NB4 (cell line): ENCODE results near the gene RSF1.
A peak's percentile ranks its signal among the peaks of the same experiment; 100 is the strongest.
"Not testable (repeated sequence)": the region's sequence is repeated elsewhere in the genome, so short reads cannot be mapped to it uniquely, and the experiment has no call there.

Source experiments
- DNase-seq: peaks from one replicate; pipeline ENCODE4 v3.0.0; 2010; ENCODE audit warnings: low read depth
- H3K4me3 ChIP-seq: one replicate; pipeline ENCODE4 v1.5.1; 2011; ENCODE audit warnings: mild to moderate bottlenecking, low read depth, low read length, moderate library complexity
- CTCF ChIP-seq: IDR thresholded peaks from one replicate; pipeline ENCODE4 v1.5.1; 2012; ENCODE audit warnings: low read depth, low read length
- MYC ChIP-seq: IDR thresholded peaks from 2 replicates; pipeline ENCODE4 v1.6.1; 2011; ENCODE audit warnings: low read depth, low read length
- POLR2A ChIP-seq: IDR thresholded peaks from 2 replicates; pipeline ENCODE4 v1.6.1; 2011; ENCODE audit warnings: mild to moderate bottlenecking; ENCODE audit not compliant: insufficient read length; ENCODE audit errors: extremely low read depth
- TF ChIP-seq, protein P1 (sequence below): IDR thresholded peaks from 2 replicates; pipeline ENCODE4 v1.6.1; 2011; ENCODE audit warnings: low read depth, low read length

RSF1 gene, protein sequence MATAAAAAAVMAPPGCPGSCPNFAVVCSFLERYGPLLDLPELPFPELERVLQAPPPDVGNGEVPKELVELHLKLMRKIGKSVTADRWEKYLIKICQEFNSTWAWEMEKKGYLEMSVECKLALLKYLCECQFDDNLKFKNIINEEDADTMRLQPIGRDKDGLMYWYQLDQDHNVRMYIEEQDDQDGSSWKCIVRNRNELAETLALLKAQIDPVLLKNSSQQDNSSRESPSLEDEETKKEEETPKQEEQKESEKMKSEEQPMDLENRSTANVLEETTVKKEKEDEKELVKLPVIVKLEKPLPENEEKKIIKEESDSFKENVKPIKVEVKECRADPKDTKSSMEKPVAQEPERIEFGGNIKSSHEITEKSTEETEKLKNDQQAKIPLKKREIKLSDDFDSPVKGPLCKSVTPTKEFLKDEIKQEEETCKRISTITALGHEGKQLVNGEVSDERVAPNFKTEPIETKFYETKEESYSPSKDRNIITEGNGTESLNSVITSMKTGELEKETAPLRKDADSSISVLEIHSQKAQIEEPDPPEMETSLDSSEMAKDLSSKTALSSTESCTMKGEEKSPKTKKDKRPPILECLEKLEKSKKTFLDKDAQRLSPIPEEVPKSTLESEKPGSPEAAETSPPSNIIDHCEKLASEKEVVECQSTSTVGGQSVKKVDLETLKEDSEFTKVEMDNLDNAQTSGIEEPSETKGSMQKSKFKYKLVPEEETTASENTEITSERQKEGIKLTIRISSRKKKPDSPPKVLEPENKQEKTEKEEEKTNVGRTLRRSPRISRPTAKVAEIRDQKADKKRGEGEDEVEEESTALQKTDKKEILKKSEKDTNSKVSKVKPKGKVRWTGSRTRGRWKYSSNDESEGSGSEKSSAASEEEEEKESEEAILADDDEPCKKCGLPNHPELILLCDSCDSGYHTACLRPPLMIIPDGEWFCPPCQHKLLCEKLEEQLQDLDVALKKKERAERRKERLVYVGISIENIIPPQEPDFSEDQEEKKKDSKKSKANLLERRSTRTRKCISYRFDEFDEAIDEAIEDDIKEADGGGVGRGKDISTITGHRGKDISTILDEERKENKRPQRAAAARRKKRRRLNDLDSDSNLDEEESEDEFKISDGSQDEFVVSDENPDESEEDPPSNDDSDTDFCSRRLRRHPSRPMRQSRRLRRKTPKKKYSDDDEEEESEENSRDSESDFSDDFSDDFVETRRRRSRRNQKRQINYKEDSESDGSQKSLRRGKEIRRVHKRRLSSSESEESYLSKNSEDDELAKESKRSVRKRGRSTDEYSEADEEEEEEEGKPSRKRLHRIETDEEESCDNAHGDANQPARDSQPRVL (N-terminal part only)

DNA sequence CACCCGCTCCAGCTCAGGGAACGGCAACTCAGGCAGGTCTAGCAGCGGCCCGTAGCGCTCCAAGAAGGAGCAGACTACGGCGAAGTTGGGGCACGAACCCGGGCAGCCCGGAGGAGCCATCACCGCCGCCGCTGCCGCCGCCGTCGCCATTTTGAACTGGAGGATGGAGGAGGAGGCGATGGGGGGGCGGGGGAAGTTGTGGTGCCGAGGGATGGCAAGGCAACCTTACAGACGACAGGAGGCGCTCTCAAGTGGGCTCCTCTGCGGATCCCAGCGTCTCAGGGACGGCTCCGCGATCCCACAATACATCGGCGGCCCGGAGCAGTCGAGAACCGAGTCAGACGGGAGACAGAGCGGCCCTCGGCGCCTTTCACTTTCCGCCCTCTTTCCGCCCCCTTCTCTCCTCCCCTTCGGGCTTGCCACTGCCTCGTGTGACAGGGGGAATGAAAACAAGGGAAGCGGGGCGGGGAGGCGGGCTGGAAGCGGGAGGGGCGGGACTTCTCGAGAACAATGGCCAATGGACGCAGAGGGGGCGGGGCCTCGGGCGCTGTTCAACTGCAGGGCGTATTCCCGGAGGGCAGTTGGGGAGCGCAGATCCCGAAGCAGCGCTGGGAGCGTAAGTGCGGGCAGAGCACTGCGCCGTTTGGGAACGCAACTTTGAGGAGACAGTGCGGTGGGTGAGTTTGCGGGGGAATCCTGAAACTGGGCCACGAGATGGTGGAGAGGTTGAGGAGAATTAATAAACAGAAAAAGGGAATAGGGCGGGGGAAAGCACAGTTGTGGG, at the start of gene RSF1, which contains the start of gene AAMDC:
TSS of gene RSF1 (minus strand) at position 158 of the 784 bp plus-strand sequence. CDS start at position 150, 8 bp downstream.
TSS of gene AAMDC (plus strand) at position 580 of the 784 bp plus-strand sequence. CDS start 21,353 bp downstream, outside the sequence.
- peak within 1 kb of the TSS; percentile 90 for H3K4me3 ChIP-seq
- peak; percentile 52 for TF ChIP-seq POLR2A
- TF ChIP-seq, protein P1, sequence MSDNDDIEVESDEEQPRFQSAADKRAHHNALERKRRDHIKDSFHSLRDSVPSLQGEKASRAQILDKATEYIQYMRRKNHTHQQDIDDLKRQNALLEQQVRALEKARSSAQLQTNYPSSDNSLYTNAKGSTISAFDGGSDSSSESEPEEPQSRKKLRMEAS = peak; percentile 92
- peak; percentile 51 for TF ChIP-seq CTCF
- peak; percentile 84 for TF ChIP-seq MYC
- peak; percentile 99 for DNase-seq

- H3K4me3 ChIP-seq = no peak overlapping the region
- DNase-seq = no peak
- TF ChIP-seq MYC (no peak), CTCF (no peak), POLR2A (no peak)
- TF ChIP-seq, protein P1 = no peak
These were observed 48.2 kb upstream of the RSF1 start for GRCh38 chr11:77868744-77869143.

GRCh38 chr11:77866336-77866735, 45.8 kb upstream of the RSF1 start:
- TF ChIP-seq MYC = no peak
- TF ChIP-seq CTCF = no peak
- TF ChIP-seq POLR2A = no peak
- TF ChIP-seq, protein P1 = no peak
- no peak for DNase-seq
- no peak overlapping the region for H3K4me3 ChIP-seq

DNA sequence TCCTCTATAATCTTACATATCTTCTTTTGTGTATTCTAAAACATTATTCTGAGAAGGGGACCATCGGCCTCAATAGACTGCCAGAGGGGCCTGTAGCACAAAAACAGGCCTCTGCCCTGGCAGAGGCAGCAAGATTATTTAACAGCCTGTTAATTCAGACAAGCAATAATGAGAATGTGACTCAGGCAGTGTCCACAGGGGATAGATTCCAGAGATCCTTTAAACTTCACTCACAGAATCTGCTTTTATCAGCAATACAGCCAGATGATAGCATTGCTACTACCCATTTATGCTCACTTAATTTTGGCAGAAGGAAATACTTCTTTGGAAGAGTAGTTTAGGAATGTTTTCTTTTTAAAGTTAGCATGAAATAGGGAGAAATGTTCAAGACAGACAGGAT, 45.3 kb upstream of the RSF1 start:
- TF ChIP-seq MYC (no peak), CTCF (no peak), POLR2A (no peak)
- TF ChIP-seq, protein P1 = no peak
- no peak overlapping the region for H3K4me3 ChIP-seq
- DNase-seq = no peak

- DNase-seq, H3K4me3 ChIP-seq: not testable (repeated sequence)
These were observed 40.9 kb upstream of the RSF1 start for GRCh38 chr11:77861444-77861843.

GRCh38 chr11:77857906-77858457, 37.5 kb upstream of the RSF1 start:
- H3K4me3 ChIP-seq, DNase-seq: not testable (repeated sequence)
